ENCODE results near the gene CEP85.
"Not testable (repeated sequence)": the region's sequence is repeated elsewhere in the genome, so short reads cannot be mapped to it uniquely, and the experiment has no call there.

The CEP85 gene

DNA sequence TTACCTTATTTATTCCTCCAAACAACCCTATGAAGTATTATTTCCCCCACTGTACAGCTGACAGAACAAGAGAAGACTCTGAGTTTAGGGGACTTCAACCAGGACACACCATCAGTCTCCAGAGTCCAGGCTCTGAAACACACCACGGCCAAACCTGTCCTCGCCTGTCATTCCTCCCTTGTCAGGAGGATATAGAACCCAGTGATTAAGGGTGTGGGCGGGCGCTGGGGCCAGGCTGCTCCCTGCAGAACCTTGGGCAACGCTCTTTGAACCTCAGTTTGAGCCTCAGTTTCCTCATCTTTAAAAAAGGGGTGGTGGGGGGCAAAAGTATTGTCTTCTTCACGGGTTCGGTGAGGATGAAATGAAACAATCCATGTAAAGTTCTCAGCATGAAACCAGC lies 9.4 kb upstream of the CEP85 start:
- no peak for DNase-seq

- no peak for DNase-seq
Observed at GRCh38 chr1:26225033-26225831, 8.8 kb upstream of the CEP85 start.

DNA sequence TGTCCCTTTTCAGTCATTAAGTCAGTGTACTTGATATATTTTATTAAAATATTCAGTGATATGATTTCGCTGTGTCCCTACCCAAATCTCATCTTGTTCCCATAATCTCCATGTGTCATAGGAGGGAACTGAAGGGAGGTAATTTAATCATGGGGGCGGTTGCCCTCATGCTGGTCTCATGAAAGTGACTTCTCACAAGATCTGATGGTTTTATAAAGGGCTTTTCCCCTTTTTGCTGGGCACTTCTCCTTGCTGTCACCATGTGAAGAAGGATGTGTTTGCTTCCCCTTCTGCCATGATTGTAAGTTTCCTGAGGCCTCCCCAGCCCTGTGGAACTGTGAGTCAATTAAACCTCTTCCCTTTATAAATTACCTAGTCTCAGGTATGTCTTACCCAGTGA lies 3.3 kb upstream of the CEP85 start:
- not testable (repeated sequence) for DNase-seq

DNA sequence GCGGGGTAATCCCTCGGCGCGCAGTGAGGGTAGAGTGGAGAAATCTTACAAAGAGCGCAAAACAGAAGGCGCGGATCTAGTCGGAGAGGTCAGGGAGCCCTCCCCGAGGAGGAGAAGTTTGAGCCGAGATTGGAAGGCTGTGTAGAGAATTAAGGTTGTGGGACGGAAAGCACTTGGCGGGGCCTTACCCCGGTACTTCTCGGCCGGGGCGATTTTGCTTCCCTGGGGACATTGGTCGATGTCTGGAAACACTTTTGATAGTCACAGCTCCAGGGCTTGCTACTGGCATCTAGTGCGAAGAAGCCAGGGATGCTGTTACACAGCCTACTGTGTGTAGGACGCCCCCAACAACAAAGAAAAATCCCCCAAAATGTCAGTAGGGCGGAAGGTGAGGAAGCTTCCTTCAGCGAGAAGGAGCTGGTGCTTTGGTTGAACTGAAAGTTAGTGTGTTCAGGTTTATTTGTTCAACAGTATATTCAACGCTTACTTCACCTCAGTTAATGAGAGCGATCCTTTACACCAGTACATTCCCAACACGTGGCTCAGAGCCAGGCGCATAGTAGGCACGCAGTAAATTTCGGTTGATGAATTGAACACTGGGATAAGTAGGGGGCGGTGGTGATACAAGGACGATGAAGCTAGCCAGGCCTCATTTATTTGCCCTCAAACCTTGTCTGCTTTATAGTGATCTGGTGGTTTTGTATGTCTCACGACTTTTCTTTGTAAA lies 807 bp downstream of the CEP85 start:
- peak; percentile 72 for DNase-seq

GRCh38 chr1:26237230-26237966 lies 3.4 kb downstream of the CEP85 start:
- no peak for DNase-seq

- no peak for DNase-seq
Observed at GRCh38 chr1:26239936-26240335, 5.9 kb downstream of the CEP85 start.

DNA sequence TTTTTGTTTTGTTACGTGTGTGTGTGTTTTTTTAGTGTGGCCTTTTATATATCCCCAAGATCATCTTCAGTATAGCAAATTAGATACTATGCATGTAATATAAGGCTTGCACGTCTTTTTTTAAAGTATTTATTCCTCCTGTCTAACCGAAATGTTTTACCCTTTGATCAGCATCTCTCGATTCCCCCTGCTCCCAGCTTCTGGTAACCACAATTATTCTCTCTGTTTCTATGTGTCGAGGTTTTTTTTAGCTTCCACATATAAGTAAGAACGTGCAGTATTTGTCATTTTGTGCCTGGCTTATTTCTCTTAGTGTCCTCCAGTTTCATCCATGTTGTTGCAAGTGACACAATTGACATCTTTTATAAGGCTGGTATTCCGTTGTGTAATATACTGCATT lies 18.7 kb downstream of the CEP85 start:
- no peak for DNase-seq

- DNase-seq: no peak
Observed at GRCh38 chr1:26254404-26254803, 20.4 kb downstream of the CEP85 start.

- DNase-seq: no peak
Observed at GRCh38 chr1:26257222-26257621, 23.2 kb downstream of the CEP85 start.

- no peak for DNase-seq
Observed at GRCh38 chr1:26259005-26259404, 25.0 kb downstream of the CEP85 start.

DNA sequence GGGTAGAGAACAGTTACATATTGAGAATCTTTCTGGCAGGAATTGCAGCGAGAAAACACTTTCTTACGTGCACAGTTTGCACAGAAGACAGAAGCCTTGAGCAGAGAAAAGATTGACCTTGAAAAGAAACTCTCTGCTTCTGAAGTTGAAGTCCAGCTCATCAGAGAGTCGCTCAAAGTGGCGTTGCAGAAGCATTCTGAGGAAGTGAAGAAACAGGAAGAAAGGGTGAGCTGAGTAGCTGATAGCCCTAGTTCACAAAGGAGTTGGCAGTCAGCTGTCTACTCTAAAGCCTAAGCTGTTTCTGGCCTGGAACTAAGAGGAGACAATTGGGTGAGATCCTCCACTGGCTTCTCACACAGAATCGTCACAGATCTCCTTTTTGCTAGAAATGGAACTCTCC lies 25.6 kb downstream of the CEP85 start:
- DNase-seq: no peak

GRCh38 chr1:26263212-26263611 lies 29.2 kb downstream of the CEP85 start:
- no peak for DNase-seq

- no peak for DNase-seq
Observed at GRCh38 chr1:26265405-26265804, 31.4 kb downstream of the CEP85 start.

DNA sequence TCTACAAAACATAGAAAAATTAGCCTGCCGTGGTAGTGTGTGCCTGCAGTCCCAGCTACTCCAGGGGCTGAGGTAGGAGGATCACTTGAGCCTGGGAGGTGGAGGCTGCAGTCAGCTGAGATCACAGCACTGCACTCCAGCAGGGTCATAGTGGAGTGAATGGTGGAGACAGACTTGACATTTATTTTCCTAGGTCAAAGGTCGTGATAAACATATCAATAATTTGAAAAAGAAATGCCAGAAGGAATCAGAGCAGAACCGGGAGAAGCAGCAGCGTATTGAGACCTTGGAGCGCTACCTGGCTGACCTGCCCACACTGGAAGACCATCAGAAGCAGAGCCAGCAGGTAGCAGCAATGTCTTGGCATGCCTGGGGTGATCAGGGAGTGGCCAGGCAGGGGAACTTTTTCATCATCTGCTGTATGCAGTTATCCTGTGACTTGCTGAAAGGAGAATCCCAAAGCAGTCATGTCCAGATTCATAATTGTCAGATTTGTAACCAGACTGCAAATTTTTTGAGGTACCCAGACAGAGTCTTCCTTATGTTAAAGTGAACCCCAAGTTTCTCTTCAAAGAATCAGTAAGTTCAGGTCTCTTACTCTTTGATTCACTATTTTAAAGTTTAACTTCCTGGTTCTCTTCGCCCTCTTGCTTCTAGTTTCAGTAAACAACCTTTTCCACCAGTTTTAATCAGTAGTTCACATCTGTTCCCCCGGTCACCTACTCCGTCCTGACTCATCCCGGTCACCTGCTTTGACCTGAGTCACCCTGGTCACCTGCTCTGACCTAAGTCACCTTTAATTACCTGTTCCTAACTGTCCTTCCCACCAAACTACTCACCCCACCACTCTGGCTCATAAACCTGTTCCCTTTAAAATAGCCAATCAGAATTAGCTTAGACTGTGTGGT lies 34.5 kb downstream of the CEP85 start:
- DNase-seq: no peak

GRCh38 chr1:26269198-26269550 lies 35.2 kb downstream of the CEP85 start:
- DNase-seq: no peak

DNA sequence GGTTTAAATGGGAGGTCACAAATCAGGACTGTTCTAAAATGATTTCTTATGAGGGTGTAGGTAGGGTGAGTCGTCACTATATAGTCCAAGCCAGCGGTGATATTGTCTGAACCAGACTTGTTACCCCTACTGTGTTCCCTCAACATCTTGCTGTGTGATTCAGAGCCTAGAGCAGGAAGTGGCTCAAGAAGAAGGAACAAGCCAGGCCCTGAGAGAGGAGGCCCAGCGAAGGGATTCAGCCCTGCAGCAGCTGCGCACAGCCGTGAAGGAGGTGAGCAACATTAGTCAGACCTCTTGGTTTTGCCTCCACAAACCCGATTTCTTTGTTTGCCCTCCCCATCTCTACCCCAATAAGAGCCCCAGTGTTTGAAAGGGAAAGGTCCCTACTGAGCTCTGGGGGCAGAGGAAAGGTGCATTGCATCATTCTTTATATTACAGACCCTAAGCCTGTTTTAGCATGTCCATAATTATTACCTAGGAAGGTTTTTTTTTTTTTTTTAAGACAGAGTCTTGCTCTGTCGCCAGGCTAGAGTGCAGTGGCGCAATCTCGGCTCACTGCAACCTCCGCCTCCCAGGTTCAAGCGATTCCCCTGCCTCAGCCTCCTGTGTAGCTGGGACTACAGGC lies 40.9 kb downstream of the CEP85 start:
- DNase-seq: no peak

DNA sequence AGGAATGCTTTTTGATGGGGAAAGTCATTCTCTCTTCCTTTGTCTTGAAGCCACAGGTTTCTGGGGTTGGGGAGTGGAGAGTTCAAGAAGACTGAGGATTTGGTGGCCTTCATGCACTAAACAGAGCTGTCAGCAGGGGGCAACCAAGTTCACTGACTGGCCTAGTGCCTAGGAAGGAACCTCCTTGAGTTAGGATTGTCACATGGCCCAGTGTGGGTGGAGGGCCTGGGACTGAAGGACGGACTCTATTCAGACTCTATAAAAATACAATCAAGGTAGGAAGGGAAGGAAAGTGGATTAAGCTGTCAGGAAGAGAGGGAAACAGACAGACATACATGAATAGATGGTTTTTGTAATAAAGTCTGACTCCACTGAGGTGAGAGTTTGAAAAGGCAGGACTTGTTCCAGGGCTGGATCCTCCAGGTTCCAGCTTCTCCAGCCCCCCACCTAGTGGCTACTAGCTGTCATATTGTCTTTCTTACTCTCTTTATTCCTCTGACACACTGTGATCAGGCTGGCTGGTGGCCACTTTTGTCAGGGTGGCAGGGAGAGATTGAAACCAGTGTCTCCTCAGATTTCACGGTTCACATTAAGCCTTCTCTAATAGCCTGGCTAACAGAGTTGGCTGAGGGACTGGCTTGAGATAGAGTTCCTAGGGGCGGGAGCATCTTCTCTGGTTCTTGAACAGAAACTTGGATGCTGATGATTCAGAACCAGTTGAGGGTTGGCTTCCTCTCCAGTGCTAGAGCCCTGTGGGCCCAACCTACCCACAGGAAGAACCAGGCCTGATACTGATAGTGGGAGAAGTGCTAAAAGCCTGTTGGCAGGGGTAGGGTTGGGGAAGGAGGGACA lies 41.8 kb downstream of the CEP85 start:
- peak; percentile 61 for DNase-seq

DNA sequence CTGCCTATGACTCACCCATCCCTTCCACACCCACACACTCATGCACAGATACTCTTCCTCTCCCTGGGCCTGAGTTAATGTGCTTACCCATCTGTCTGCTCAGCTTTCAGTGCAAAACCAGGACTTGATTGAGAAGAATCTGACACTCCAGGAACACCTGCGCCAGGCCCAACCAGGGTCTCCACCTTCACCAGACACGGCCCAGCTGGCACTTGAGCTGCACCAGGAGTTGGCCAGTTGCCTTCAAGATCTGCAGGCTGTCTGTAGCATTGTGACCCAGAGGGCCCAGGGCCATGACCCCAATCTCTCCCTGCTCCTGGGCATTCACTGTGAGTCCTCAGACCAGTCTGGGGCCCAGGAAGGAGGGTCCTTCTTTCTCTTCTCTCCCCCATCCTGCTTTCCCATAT lies 42.4 kb downstream of the CEP85 start:
- no peak for DNase-seq

DNA sequence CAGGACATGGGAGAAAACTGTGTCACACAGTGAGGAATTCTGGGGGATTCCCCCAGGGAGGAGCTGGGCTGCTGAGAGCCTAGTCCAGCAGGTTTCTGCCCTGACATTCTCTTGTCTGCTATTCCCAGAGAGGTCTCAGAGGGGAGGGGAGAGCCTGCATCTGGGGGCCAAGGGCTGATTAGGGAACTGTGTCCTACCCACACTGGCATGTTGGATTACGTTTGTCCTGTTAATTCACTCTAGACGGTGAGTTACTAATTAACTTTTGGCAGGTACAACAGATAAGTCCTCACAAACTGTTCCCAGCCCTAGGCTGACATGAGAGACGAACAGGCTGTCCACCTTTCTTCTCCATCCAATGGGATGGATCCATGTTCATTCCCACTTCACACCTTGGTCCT lies 43.3 kb downstream of the CEP85 start:
- no peak for DNase-seq

GRCh38 chr1:26277719-26278118 lies 43.7 kb downstream of the CEP85 start:
- no peak for DNase-seq

GRCh38 chr1:26278303-26278702 lies 44.3 kb downstream of the CEP85 start:
- DNase-seq: no peak
